CD14-positive monocyte (primary cell): ENCODE measurements around the gene RIMBP3C. TPM values are rescaled to one million over a fixed set of nuclear protein-coding genes. Genes with fewer than 3 reads are reported as not detected.

ENCODE experiments used
- DNase-seq, 3 donors: peaks; one replicate each; pipeline ENCODE4 v3.0.0-alpha.2; 2011 to 2022
- H2AFZ ChIP-seq: 2 replicates; pipeline ENCODE4 v1.6.0; 2012; ENCODE audit warnings: mild to moderate bottlenecking, low read depth, low read length, inconsistent platforms; ENCODE audit not compliant: insufficient read depth, poor library complexity, severe bottlenecking
- H3K27ac ChIP-seq, 2 donors: 1 replicate in 1 of 2; 2 replicates in 1 of 2; pipeline ENCODE4 v1.5.1; 2012 to 2013; ENCODE audit warnings: low read length in 2 of 2, control low read depth in 1 of 2, inconsistent platforms in 1 of 2, low read depth in 1 of 2, mild to moderate bottlenecking in 1 of 2
- H3K27me3 ChIP-seq, 2 donors: one replicate each; pipeline versions ENCODE4 v1.6.0 to v1.6.1; 2011 to 2013; ENCODE audit warnings: low read length in 2 of 2; ENCODE audit not compliant: control insufficient read depth in 2 of 2, insufficient read depth in 2 of 2
- H3K36me3 ChIP-seq, 2 donors: replicated peaks in 1 of 2; 1 replicate in 1 of 2; 2 replicates in 1 of 2; pipeline versions ENCODE4 v1.5.1 to v1.6.1; 2012 to 2013; ENCODE audit warnings: low read length in 2 of 2, control low read depth in 1 of 2, inconsistent platforms in 1 of 2, mild to moderate bottlenecking in 1 of 2; ENCODE audit not compliant: insufficient read depth in 2 of 2, control insufficient read depth in 1 of 2
- H3K4me1 ChIP-seq, 2 donors: 1 replicate in 1 of 2; 2 replicates in 1 of 2; pipeline versions ENCODE4 v1.5.1 to v1.6.1; 2012 to 2013; ENCODE audit warnings: low read length in 2 of 2, control low read depth in 1 of 2, inconsistent platforms in 1 of 2, mild to moderate bottlenecking in 1 of 2, moderate library complexity in 1 of 2; ENCODE audit not compliant: insufficient read depth in 2 of 2, control insufficient read depth in 1 of 2
- H3K4me2 ChIP-seq: replicated peaks from 2 replicates; pipeline ENCODE3; 2012; ENCODE audit warnings: low read length, moderate library complexity, mild to moderate bottlenecking; ENCODE audit not compliant: poor library complexity, severe bottlenecking; ENCODE audit errors: extremely low read depth
- H3K4me3 ChIP-seq, 3 experiments: fragments of 200-600 bp in 1 of 3; sonication (generic) in 1 of 3; replicated peaks in 1 of 3; 1 replicate in 2 of 3; 2 replicates in 1 of 3; pipeline ENCODE4 v1.5.1; 2011 to 2013; ENCODE audit warnings: low read length in 3 of 3, mild to moderate bottlenecking in 3 of 3, control low read depth in 2 of 3, low read depth in 2 of 3, inconsistent platforms in 1 of 3, moderate library complexity in 1 of 3
- H3K79me2 ChIP-seq: 2 replicates; pipeline ENCODE4 v1.6.0; 2012; ENCODE audit warnings: mild to moderate bottlenecking, control low read depth, inconsistent platforms, low read length, moderate library complexity; ENCODE audit not compliant: insufficient read depth
- H3K9ac ChIP-seq: 2 replicates; pipeline ENCODE4 v1.6.0; 2017; ENCODE audit warnings: low read length, mild to moderate bottlenecking; ENCODE audit not compliant: insufficient read depth, poor library complexity, severe bottlenecking
- H3K9me3 ChIP-seq, 2 donors: replicated peaks in 1 of 2; 1 replicate in 1 of 2; 2 replicates in 1 of 2; pipeline versions ENCODE4 v1.5.1 to v1.6.1; 2012 to 2013; ENCODE audit warnings: low read length in 2 of 2, control low read depth in 1 of 2; ENCODE audit not compliant: control insufficient read depth in 1 of 2, insufficient read depth in 1 of 2
- H4K20me1 ChIP-seq: 2 replicates; pipeline ENCODE4 v1.6.0; 2012; ENCODE audit warnings: mild to moderate bottlenecking, low read length, control low read depth, moderate library complexity; ENCODE audit not compliant: insufficient read depth
- H3K27ac Mint-ChIP-seq, 7 donors: one replicate each; pipeline ENCODE4 v1.8.0; 2020; ENCODE audit warnings: mild to moderate bottlenecking in 7 of 7, mixed read lengths in 7 of 7, moderate library complexity in 6 of 7, inconsistent platforms in 2 of 7
- H3K27me3 Mint-ChIP-seq, 3 donors: one replicate each; pipeline ENCODE4 v1.8.0; 2021 to 2022; ENCODE audit warnings: low read depth in 3 of 3, mild to moderate bottlenecking in 3 of 3, mixed read lengths in 3 of 3, moderate library complexity in 3 of 3, inconsistent platforms in 1 of 3
- H3K36me3 Mint-ChIP-seq, 2 donors: one replicate each; pipeline ENCODE4 v1.8.0; 2020; ENCODE audit warnings: mixed read lengths in 2 of 2, inconsistent platforms in 1 of 2, mild to moderate bottlenecking in 1 of 2
- H3K4me1 Mint-ChIP-seq: one replicate; pipeline ENCODE4 v1.8.0; 2020; ENCODE audit warnings: mild to moderate bottlenecking, mixed read lengths
- H3K4me3 Mint-ChIP-seq, 2 donors: one replicate each; pipeline ENCODE4 v1.8.0; 2020; ENCODE audit warnings: mild to moderate bottlenecking in 2 of 2, mixed read lengths in 2 of 2, moderate library complexity in 1 of 2
- H3K9me3 Mint-ChIP-seq, 7 donors: one replicate each; pipeline ENCODE4 v1.8.0; 2020 to 2022; ENCODE audit warnings: mixed read lengths in 7 of 7, mild to moderate bottlenecking in 6 of 7, moderate library complexity in 6 of 7, inconsistent platforms in 2 of 7
- CTCF ChIP-seq: fragments of 200-600 bp; IDR thresholded peaks from one replicate; pipeline ENCODE4 v1.8.0; 2022; ENCODE audit warnings: antibody characterized with exemption, mild to moderate bottlenecking
- WGBS: methylation state at CpG from one replicate; pipeline ENCODE4 v1.1.5; 2013; ENCODE audit warnings: missing lambda C conversion rate; ENCODE audit not compliant: insufficient coverage; 5-methylcytosine and 5-hydroxymethylcytosine counted together
- intact Hi-C, 2 donors: fragments of 100-400 bp; cut with micrococcal nuclease; formaldehyde crosslinking; loops; one replicate each; pipeline versions ENCODE4 v1.15.0 to v1.15.1; 2023
- polyA plus RNA-seq, 3 donors: library from polyadenylated mRNA; depleted of rRNA in 1 of 3; unstranded in 2 of 3; stranded (reverse) in 1 of 3; fragments of 300-500 nt in 2 of 3; fragments of >200 nt in 1 of 3; fragmentation: Illumina TruSeq in 2 of 3; gene quantifications; 1 replicate in 2 of 3; 2 replicates in 1 of 3; pipeline ENCODE4 v1.2.3, GENCODE V29; 2012 to 2021

Gene RIMBP3C
- polyA plus RNA-seq, 3 donors = 0.05 to 0.11 (median 0.08) TPM

- Mint-ChIP-seq H3K27me3 (no peaks in the 10 kb centered on the region), H3K9me3 (no peaks in the 10 kb centered on the region), H3K4me1 (peaks cover 54% of the 10 kb centered on the region), H3K36me3 (peaks cover 20 to 51% of the 10 kb centered on the region in 2 donors), H3K27ac (peak overlapping the region; percentile 35 to 89 (median 76)), H3K4me3 (peak overlapping the region in 1 of 2 donors; percentile 52)
- Histone ChIP-seq H3K9ac (peak overlapping the region; percentile 12), H3K79me2 (peaks cover 99% of the 10 kb centered on the region), H4K20me1 (peaks cover 99% of the 10 kb centered on the region), H3K36me3 (peaks cover 10 to 48% of the 10 kb centered on the region in 2 donors), H2AFZ (no peak overlapping the region), H3K4me1 (peaks cover 15% of the 10 kb centered on the region in 2 donors), H3K4me3 (no peak overlapping the region), H3K27ac (peak overlapping the region; percentile 0 to 60), H3K9me3 (no peaks in the 10 kb centered on the region), H3K27me3 (no peaks in the 10 kb centered on the region), H3K4me2 (no peak overlapping the region)
- intact Hi-C loops = no loop called here
- WGBS = 44% methylated on average over 1 of the region's 4 CpGs
- TF ChIP-seq CTCF = no peak
- DNase-seq = peak in 1 of 3 donors; percentile 24
These were observed 36.7 kb upstream of the RIMBP3C start for GRCh38 chr22:21587803-21588611.

- intact Hi-C loops = no loop called here
- H3K27me3 ChIP-seq = no peaks in the 10 kb centered on the region
- peaks cover 5 to 24% of the 10 kb centered on the region in 2 donors for H3K36me3 ChIP-seq
- H3K27ac Mint-ChIP-seq = peak overlapping the region in 1 of 7 donors; percentile 67
- H3K79me2 ChIP-seq = peaks cover 99% of the 10 kb centered on the region
- no peaks in the 10 kb centered on the region for H3K9me3 Mint-ChIP-seq
- H4K20me1 ChIP-seq = peaks cover 99% of the 10 kb centered on the region
- H3K27me3 Mint-ChIP-seq = no peaks in the 10 kb centered on the region
- no CpG with 5 or more reads among the region's 2 CpGs for WGBS
- no peak overlapping the region for H2AFZ ChIP-seq
- no peak for DNase-seq
- H3K4me2 ChIP-seq = no peak overlapping the region
- H3K9me3 ChIP-seq = no peaks in the 10 kb centered on the region
- peak overlapping the region in 1 of 2 donors; percentile 18 for H3K27ac ChIP-seq
- no peak overlapping the region for H3K4me3 ChIP-seq
- peaks cover 46% of the 10 kb centered on the region for H3K4me1 Mint-ChIP-seq
- H3K4me3 Mint-ChIP-seq = no peak overlapping the region
- H3K36me3 Mint-ChIP-seq = peaks cover 14 to 38% of the 10 kb centered on the region in 2 donors
- H3K4me1 ChIP-seq = peaks cover 15% of the 10 kb centered on the region in 2 donors
- H3K9ac ChIP-seq = no peak overlapping the region
- TF ChIP-seq CTCF = no peak
These were observed 34.1 kb upstream of the RIMBP3C start for GRCh38 chr22:21585389-21585788.
